ENCODE results near the gene SSR2. TPM values are rescaled to one million over a fixed set of nuclear protein-coding genes. Genes with fewer than 3 reads are reported as not detected.

SSR2 gene
- total and polyA plus RNA-seq, 5 experiments from 2014 or later, result 199 to 396 (median 345) TPM

- ATAC-seq, result no peak
- Mint-ChIP-seq H3K4me3 (peak overlapping the region in 6 of 10 donors; percentile 14 to 33 (median 21)), H3K27me3 (no peaks in the 10 kb centered on the region), H3K9me3 (no peaks in the 10 kb centered on the region), H3K36me3 (no peaks in the 10 kb centered on the region), H3K27ac (peak overlapping the region; percentile 49 to 97 (median 84)), H3K4me1 (peaks cover 24 to 59% (median 54%) of the 10 kb centered on the region in 4 donors)
- POLR2A ChIA-PET, result interaction anchor here (0.6 to 26.8 kb wide), 9 partner anchors 21 to 145 kb away, joined by 3 to 612 read pairs (median 6); partner anchors contain the start of genes ARHGEF2 and KHDC4
- DNase-seq, result no peak
These were observed 37.3 kb downstream of the SSR2 start for GRCh38 chr1:155983191-155984024.

- H3K9me3 Mint-ChIP-seq, result no peaks in the 10 kb centered on the region
- DNase-seq, result no peak
- H3K4me3 Mint-ChIP-seq, result peak overlapping the region in 6 of 10 donors; percentile 43 to 100 (median 94)
- H3K4me1 Mint-ChIP-seq, result peaks cover 26 to 55% (median 54%) of the 10 kb centered on the region in 4 donors
- H3K27ac Mint-ChIP-seq, result peak overlapping the region; percentile 85 to 97 (median 94)
- no peaks in the 10 kb centered on the region for H3K27me3 Mint-ChIP-seq
- no peak for ATAC-seq
- POLR2A ChIA-PET, result interaction anchor here (3.0 to 26.8 kb wide), 3 partner anchors 19 to 43 kb away, joined by 12 to 612 read pairs (median 39); partner anchors contain the start of gene ARHGEF2
- H3K36me3 Mint-ChIP-seq, result peaks cover 0 to 5% (median 0%) of the 10 kb centered on the region in 3 donors
These were observed 38.6 kb downstream of the SSR2 start for GRCh38 chr1:155982106-155982505.

DNA sequence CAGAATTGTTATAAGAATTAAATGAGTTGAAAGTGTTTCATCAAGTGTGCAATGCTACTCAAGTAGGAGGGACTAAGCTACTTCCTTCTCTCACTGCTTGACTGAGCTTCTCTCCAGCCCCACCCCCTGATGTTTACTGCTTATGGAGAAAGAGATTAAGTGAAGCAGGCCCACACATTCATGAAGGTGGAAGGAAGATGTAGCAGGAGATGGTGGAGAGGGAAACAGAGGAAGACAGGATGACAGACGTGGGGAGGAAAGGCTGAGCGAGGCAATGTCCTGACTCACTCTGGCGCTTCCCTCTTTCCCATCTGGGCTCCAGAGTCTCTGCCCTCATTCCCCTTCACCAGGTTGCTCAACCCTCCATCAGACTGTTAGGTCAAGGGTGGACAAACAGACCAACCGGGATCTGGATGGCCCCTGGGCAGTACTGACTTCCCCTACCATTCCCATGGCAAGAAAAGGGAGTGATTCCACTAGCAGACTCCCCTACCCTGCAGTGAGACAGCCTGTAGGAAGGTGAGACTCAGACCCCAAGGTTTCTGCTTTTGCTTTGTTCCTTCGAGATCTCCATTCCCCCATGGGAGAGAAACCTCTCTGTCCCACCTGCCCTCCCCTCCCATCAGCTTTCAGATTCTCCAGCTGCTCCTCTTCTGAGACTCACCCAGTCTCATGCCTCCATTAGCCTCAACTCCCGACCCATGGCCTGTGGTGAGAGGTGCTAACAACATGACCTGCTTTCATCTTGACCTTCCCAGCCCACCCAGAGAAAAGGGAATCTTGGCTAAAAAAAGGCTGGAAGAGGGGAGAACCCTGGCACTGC is 39.3 kb downstream of the SSR2 start:
- peak; percentile 33 to 55 for ATAC-seq
- peaks cover 0 to 5% (median 0%) of the 10 kb centered on the region in 3 donors for H3K36me3 Mint-ChIP-seq
- peak in 6 of 10 donors; percentile 26 to 76 (median 52) for DNase-seq
- H3K27me3 Mint-ChIP-seq, result no peaks in the 10 kb centered on the region
- H3K4me1 Mint-ChIP-seq, result peaks cover 30 to 61% (median 54%) of the 10 kb centered on the region in 4 donors
- no peaks in the 10 kb centered on the region for H3K9me3 Mint-ChIP-seq
- peak overlapping the region; percentile 89 to 100 (median 96) for H3K4me3 Mint-ChIP-seq
- POLR2A ChIA-PET, result interaction anchor here (3.0 to 26.8 kb wide), 4 partner anchors 19 to 48 kb away, joined by 12 to 612 read pairs (median 56); partner anchors contain the start of genes ARHGEF2 and KHDC4
- H3K27ac Mint-ChIP-seq, result peak overlapping the region; percentile 85 to 97 (median 94)

GRCh38 chr1:155979597-155980343 is 41.0 kb downstream of the SSR2 start:
- peaks cover 0 to 5% (median 0%) of the 10 kb centered on the region in 3 donors for H3K36me3 Mint-ChIP-seq
- H3K4me3 Mint-ChIP-seq, result peak overlapping the region; percentile 89 to 100 (median 96)
- H3K9me3 Mint-ChIP-seq, result no peaks in the 10 kb centered on the region
- peak overlapping the region; percentile 85 to 97 (median 95) for H3K27ac Mint-ChIP-seq
- POLR2A ChIA-PET, result interaction anchor here (1.3 to 26.8 kb wide), 6 partner anchors 9 to 46 kb away, joined by 4 to 612 read pairs (median 26); partner anchors contain the start of genes ARHGEF2, KHDC4 and SSR2
- DNase-seq, result no peak
- no peak for ATAC-seq
- no peaks in the 10 kb centered on the region for H3K27me3 Mint-ChIP-seq
- H3K4me1 Mint-ChIP-seq, result peaks cover 43 to 76% (median 68%) of the 10 kb centered on the region in 4 donors

- DNase-seq (peak in 1 of 10 donors; percentile 22), ATAC-seq (no peak)
- peak overlapping the region; percentile 85 to 97 (median 95) for H3K27ac Mint-ChIP-seq
- peaks cover 50 to 81% (median 70%) of the 10 kb centered on the region in 4 donors for H3K4me1 Mint-ChIP-seq
- peak overlapping the region; percentile 89 to 100 (median 96) for H3K4me3 Mint-ChIP-seq
- H3K27me3 Mint-ChIP-seq, result no peaks in the 10 kb centered on the region
- peaks cover 0 to 5% (median 0%) of the 10 kb centered on the region in 3 donors for H3K36me3 Mint-ChIP-seq
- POLR2A ChIA-PET, result interaction anchor here (1.2 to 26.8 kb wide), 6 partner anchors 16 to 63 kb away, joined by 3 to 612 read pairs (median 39); partner anchors contain the start of genes ARHGEF2, KHDC4, RXFP4 and SSR2
- H3K9me3 Mint-ChIP-seq, result no peaks in the 10 kb centered on the region
These were observed 41.8 kb downstream of the SSR2 start for GRCh38 chr1:155978973-155979429.

DNA sequence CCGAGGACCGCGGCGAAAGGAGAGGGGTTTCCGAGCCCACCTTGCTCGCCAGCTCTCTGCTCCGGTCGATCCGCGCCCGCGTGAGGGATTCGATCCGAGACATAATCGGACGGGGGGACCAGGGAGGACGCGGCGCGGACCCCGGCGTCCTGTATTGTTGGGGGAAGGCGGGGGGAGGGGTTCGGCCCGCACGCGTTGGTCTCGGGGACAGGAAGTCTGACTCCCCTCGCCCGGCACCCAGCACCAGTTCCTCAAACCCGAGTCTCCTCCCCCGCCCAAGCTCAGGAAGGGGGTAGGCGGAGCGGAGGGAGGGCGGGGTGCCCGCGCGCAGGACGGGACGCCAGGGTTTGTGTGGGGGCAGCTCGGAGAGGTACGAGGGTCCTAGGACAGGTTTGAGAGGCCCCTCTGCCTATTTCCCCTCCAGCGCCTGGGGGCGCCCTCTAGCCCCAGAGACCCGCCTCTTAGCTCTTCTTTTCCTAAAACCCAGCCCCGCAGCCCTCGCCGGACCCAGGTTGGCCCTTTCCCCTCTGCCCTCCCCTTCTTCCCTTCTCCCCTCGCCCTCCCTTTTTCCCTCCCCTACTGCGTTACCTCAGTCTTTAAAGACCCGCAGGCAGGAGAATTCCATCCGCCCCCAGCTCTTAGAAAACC is 42.3 kb downstream of the SSR2 start, which contains the start of gene ARHGEF2:
Gene ARHGEF2, minus strand, starts transcription at position 223 of the 648 bp plus-strand sequence. Its CDS starts 120 bp downstream, at position 103.
- ATAC-seq, result peak; percentile 59 to 65
- POLR2A ChIA-PET, result interaction anchor here (1.0 to 31.8 kb wide), 11 partner anchors 1 to 314 kb away, joined by 3 to 612 read pairs (median 5); partner anchors contain the start of genes ARHGEF2, KHDC4, RXFP4 and SSR2
- peaks cover 51 to 78% (median 70%) of the 10 kb centered on the region in 4 donors for H3K4me1 Mint-ChIP-seq
- H3K9me3 Mint-ChIP-seq, result no peaks in the 10 kb centered on the region
- H3K4me3 Mint-ChIP-seq, result peak within 1 kb of the TSS; percentile 89 to 100 (median 96)
- H3K27ac Mint-ChIP-seq, result peak within 1 kb of the TSS; percentile 85 to 97 (median 95)
- no peaks in the 10 kb centered on the region for H3K27me3 Mint-ChIP-seq
- H3K36me3 Mint-ChIP-seq, result peaks cover 0 to 5% (median 4%) of the 10 kb centered on the region in 3 donors
- peak; percentile 63 to 89 (median 72) for DNase-seq

GRCh38 chr1:155977690-155978324 is 42.9 kb downstream of the SSR2 start:
- H3K4me1 Mint-ChIP-seq, result peaks cover 56 to 78% (median 70%) of the 10 kb centered on the region in 4 donors
- no peaks in the 10 kb centered on the region for H3K27me3 Mint-ChIP-seq
- POLR2A ChIA-PET, result interaction anchor here (0.5 to 31.8 kb wide), 13 partner anchors 0 to 735 kb away, joined by 3 to 612 read pairs (median 5); partner anchors contain the start of genes ARHGEF2, KHDC4, RXFP4 and SYT11
- DNase-seq (peak in 4 of 10 donors; percentile 23 to 37 (median 28)), ATAC-seq (peak; percentile 27 to 31)
- peak overlapping the region; percentile 85 to 97 (median 95) for H3K27ac Mint-ChIP-seq
- H3K9me3 Mint-ChIP-seq, result no peaks in the 10 kb centered on the region
- H3K36me3 Mint-ChIP-seq, result peaks cover 0 to 10% (median 5%) of the 10 kb centered on the region in 3 donors
- peak overlapping the region; percentile 89 to 100 (median 96) for H3K4me3 Mint-ChIP-seq

DNA sequence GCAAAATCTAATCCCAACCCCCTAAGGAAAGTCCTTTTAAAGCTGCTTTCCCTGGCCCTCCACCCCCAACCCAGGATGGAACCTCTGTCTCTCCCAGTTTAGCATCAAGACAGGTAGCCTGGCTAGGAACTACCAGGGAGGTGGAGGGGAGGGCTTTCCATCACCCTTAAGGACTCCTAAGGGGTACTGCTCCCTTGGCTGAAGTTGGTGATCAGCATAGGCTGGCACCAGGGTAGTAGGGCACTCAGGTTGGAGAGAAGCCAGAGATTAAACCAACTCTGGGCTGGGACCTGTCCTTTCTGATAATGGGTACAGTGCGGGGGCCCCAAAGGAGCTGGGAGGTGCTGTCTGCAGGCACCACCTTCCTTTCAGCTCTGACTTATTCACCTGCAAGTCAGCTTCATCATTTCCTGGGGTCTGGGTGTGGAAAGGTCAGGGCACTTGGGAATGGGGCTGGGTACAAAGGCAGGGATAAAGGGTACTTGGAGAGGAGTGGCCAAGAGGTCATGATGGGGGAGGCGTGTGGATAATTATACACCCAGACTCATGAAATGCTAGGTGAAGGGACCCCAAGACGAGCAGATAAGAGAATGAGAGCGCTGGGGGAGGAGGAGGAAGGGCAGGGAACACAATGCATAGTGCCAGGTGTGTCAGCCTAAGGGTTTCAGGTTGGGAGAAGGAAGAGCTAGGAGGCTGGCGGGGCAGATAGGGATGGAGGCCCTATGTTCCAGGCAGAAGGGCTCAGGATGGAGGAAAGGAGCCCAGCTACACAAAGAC is 43.6 kb downstream of the SSR2 start:
- DNase-seq (peak in 1 of 10 donors; percentile 24), ATAC-seq (peak; percentile 5 to 7)
- H3K27me3 Mint-ChIP-seq, result no peaks in the 10 kb centered on the region

DNA sequence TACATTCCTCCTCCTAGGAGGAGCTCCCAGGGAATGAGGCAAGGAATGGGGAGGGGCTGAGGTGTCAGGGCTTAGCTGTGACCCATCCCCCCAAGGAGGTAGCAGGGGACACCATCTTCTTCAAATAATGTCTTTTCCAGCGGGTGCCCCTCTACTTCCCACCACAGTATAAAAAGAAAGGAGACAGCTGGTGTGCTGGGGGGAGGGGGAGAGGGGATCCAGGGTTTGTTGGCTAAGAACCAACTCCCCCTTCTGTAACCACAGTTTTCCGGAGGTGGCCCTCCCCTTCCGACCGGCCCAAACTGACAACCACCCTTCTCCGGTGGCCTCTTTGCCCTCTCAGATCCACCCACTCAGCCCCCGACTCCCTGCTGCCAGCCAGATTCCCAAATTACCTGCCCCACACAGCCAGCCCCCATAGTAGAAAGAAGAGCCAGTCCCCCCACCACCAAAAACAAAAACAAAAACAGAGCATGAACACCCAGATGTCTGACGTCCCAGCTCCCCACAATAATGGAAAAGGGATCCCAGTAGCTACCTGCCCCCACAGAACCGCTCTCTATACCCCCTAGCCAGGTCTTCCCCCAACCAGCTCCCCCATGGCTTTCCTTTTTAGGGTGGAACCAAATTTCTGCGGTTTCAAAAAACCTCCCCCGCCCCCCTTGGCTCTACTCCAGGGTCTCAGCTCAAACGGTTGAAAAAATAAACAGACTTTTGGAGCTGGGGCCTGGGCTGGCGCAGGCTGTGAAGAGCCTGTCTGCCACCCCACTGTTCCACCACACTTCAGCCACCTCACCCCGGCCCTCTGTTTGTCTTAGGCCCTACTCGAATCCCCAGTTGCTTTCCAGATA is 44.5 kb downstream of the SSR2 start:
- H3K36me3 Mint-ChIP-seq, result peaks cover 0 to 19% (median 5%) of the 10 kb centered on the region in 3 donors
- peak; percentile 65 to 92 (median 78) for DNase-seq
- peak overlapping the region; percentile 85 to 97 (median 94) for H3K27ac Mint-ChIP-seq
- H3K4me3 Mint-ChIP-seq, result peak overlapping the region; percentile 89 to 100 (median 96)
- no peaks in the 10 kb centered on the region for H3K27me3 Mint-ChIP-seq
- POLR2A ChIA-PET, result interaction anchor here (0.6 to 31.8 kb wide), 11 partner anchors 1 to 703 kb away, joined by 3 to 612 read pairs (median 4); partner anchors contain the start of genes ARHGEF2, CLK2, KHDC4 and LAMTOR2
- peak; percentile 42 to 48 for ATAC-seq
- H3K4me1 Mint-ChIP-seq, result peaks cover 63 to 78% (median 69%) of the 10 kb centered on the region in 4 donors
- H3K9me3 Mint-ChIP-seq, result no peaks in the 10 kb centered on the region

More for the DNA sequence above, 43.6 kb downstream of the SSR2 start:
- Mint-ChIP-seq H3K27ac (peak overlapping the region; percentile 85 to 97 (median 94)), H3K4me3 (peak overlapping the region; percentile 89 to 100 (median 96)), H3K9me3 (no peaks in the 10 kb centered on the region), H3K36me3 (peaks cover 0 to 17% (median 5%) of the 10 kb centered on the region in 3 donors), H3K4me1 (peaks cover 63 to 78% (median 71%) of the 10 kb centered on the region in 4 donors)
- POLR2A ChIA-PET, result interaction anchor here (0.5 to 31.8 kb wide), 16 partner anchors 1 to 734 kb away, joined by 3 to 612 read pairs (median 4); partner anchors contain the start of genes ARHGEF2, CLK2, KHDC4 and LAMTOR2
